KBM-7 (cell line): ENCODE results near the gene EFHC1.

Source experiments
- DNase-seq: peaks from one replicate; pipeline ENCODE4 v3.0.0-alpha.2; 2015
- in situ Hi-C: fragments of 300-500 bp; cut with MboI; formaldehyde crosslinking; loops from 2 replicates; pipeline ENCODE4 v1.14.3; 2020; ENCODE audit warnings: low sequenced_read_pairs, low pct_unique_long_range_greater_than_20kb, mixed read lengths

EFHC1 gene

DNA sequence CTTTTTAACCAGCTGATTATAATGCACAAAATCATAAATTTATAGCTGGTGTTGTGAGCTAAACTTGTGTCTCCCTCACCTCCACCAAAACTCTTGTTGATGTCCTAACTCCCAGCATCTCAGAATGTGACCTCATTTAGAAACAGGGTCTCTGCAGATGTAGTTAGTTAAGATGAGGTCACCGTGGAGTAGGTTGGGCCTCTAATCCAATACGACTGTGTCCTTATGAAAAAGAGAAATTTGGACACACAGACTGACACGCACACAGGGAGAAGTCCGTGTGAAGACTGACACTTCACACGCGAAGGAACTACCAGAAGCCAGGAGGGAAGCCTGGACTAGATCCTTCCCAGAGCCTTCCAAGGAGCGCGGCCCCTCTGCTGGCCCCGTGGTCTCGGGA is 110.2 kb downstream of the EFHC1 start:
- in situ Hi-C loops: no loop called here

DNA sequence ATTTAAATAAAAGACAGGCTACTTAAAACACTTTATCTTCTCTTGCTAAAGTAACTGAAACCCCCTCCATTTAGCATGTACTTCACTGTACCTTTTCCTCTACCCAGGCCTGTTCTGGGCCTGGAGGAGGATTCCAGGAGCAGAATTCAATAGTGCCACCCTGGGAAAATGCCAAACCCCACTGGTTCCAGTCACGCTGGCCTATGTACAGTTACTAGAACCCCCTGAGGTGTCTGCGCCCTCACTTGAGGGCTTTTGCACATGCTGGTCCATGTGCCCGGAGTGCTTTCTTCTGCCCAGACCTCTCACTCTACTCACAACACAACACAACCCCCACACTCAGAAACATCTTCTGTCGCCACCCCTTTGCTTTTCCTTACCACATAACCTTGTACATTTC is 111.3 kb downstream of the EFHC1 start:
- no peak for DNase-seq
- in situ Hi-C loops: no loop called here

More for the DNA sequence above, 110.2 kb downstream of the EFHC1 start:
- no peak for DNase-seq

DNA sequence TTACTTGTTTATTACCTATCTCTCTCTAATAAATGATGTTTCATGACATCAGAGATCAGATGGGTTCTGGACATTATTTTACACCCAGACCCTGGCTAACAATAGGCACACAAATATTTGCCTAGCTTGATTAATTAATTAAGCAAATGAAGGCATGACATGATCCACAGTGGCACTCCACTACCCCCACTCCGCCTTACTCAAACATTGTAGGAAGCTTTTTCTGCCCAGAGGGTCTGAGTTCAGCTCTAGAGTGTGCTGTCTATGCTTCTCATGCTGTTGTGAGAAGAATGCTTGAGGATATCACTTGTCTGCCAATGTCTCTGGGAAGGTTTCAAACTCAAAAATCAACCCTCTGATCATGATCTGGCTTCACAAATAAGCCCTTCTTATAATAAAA is 111.7 kb downstream of the EFHC1 start:
- no peak for DNase-seq

DNA sequence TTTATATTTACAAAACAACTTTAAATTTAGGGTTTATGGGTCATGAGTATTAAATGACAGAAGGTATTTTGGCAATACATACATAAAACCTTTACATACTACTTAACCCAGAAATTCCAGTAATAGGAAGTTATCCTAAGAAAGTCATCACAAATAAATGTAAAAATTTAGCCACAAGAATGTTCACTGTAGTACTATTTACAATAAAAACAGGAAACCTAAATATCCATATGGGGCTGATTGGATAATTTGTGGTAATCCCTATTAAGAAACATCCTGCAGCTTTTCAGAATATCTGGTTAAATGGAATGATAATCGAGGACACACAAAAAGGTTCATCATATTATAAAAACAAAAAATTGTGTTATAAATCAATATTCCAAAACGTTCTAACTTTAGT is 112.3 kb downstream of the EFHC1 start:
- DNase-seq: no peak
- in situ Hi-C loops: no loop called here

More for the DNA sequence above, 111.7 kb downstream of the EFHC1 start:
- in situ Hi-C loops: no loop called here

DNA sequence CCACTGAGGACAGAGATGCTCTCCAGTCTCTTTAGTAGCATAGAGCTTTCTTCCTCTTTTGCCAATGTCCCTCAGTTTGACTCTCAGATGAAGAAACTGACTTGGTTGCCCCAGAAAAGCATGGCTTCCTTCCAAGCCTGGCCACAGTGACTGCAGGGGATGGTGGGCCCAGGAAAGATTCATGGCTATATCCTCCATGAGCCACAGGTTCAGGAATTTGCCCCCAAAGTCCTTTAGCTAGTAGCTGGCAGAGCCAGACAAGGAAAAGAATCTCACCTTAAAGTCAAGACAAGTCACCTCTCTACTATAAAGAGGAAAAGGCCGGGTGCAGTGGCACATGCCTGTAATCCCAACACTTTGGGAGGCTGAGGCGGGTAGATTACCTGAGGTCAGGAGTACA is 113.3 kb downstream of the EFHC1 start:
- no peak for DNase-seq
- in situ Hi-C loops: no loop called here

DNA sequence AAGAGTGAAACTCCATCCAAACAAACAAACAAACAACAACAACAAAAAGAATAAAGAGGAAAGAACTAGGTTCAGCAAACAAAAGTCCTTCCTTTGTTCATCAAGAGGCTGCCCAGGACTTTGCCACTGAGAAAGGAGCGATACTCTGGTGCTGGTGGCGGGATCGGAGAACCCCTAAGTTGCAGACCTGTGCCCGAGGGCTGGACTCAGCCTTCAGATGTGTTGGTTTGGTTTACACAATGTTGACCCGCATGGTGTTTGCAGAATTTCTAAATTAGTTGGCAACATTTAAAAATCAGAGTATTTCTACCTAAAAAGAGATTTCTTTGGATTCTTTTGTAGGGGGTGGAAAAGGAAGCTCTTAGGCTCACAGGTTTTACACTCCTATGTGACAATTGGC is 114.2 kb downstream of the EFHC1 start:
- DNase-seq: no peak
- in situ Hi-C loops: no loop called here

DNA sequence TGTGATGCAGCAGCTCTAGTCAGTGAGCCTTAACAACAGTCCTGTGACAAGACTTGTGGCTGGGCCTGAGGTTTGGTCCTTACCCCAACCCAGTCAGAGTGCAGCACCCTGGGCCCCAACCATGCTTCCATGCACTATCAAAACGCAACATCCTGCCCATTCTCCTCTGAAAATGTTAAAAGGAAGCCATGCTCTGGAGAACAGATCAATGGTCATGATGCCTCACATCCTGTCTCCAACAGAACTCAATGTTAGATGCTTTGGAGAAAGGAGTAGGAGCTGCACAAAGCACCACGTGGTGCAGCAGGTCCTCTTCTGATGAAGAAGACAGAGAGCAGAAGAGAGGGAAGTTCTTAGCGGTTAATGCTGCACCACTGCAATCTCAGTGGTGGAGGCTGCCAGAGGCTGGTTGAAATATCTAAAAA is 114.8 kb downstream of the EFHC1 start:
- no peak for DNase-seq
- in situ Hi-C loops: no loop called here

DNA sequence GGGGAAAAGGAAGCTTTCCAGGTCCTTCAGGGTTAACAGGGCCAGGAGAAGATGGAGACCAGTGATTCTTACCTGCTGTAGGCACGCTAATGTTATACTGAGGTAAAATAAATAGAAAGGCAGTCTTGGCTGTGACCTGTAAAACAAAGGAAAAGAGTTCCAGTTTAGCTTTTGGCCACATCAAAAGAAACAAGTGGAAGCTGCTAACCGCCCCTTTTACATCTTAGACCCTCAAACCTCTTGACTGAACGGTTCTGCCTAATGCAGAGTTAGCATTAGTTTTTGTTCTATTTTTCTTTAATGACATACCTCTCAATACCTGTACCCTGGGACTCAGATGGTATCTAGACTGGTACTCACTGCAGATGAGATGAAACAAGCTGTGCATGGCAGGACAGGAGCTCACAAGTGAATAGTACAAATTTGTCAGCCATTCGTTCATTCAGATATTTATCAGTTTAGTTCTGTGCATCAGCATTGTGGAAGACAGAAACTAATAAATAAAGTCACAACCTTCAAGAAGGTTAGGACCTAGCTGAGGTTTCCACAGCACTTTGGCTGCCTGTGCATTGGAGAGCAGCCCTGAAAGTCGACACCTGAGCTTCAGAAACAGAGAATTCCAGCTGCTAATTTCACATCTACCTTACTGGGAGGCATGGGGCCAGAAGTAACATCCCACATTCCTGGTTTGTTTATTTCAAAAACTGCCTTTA is 115.7 kb downstream of the EFHC1 start:
- DNase-seq: no peak

DNA sequence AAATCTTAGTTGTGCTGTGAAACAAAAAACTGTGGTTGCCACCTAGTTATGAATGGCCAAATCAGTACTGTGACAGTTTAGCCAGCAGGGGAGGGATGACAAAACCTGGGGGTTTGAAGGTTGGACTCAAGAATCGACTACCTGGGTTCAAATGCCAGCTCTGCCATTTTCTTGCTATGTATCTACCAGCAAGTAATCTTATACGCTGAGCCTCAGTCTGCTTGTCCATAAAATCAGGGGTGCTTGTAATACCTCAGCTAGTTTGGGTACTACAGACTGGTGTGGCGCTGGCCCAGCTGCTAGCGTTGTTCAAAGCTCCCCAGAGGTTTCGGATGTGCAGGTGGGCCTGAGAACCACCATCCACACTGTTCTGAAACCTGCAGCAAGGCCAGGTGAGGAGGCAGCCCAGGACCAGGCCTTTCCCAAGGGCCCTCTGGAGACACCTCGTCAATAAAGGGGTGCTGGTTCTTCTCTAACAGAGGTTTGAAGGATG is 116.3 kb downstream of the EFHC1 start:
- in situ Hi-C loops: no loop called here
- DNase-seq: no peak

More for the DNA sequence above, 115.7 kb downstream of the EFHC1 start:
- in situ Hi-C loops: no loop called here

DNA sequence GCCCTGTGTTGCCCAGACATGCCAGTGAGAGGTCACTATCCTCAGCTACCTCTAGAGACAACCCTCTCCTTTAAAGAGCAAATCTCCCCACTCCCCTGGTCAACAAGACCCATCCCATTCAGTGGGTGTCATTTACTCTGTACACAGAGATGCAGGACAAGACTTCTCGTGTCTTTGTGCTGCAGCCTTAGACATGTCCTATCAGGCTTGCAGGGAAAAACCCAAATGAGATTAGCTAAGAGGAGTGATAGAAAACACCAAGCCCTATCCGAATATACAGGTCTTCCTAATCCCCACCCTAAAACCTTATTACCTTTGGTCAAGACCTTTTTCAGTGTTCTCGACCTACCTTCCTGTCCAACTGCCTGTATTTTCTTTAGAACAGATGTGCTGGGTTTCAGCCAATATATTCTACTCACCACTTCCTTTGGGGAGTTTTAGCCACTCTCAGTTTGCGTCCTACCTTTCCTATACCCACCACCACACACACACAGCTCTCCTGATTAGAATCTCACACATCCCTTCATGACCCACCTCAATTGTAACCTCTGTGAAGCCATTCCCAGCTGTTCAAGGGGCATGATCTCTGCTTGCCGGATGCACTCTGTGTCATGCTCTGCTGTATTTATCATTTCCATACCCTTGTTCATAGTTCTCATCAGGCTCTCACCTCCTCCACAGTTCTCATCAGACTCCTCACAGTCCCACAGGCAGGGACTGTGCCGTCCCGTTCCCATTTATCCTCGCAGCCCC is 117.0 kb downstream of the EFHC1 start:
- in situ Hi-C loops: no loop called here
- peak; percentile 62 for DNase-seq

DNA sequence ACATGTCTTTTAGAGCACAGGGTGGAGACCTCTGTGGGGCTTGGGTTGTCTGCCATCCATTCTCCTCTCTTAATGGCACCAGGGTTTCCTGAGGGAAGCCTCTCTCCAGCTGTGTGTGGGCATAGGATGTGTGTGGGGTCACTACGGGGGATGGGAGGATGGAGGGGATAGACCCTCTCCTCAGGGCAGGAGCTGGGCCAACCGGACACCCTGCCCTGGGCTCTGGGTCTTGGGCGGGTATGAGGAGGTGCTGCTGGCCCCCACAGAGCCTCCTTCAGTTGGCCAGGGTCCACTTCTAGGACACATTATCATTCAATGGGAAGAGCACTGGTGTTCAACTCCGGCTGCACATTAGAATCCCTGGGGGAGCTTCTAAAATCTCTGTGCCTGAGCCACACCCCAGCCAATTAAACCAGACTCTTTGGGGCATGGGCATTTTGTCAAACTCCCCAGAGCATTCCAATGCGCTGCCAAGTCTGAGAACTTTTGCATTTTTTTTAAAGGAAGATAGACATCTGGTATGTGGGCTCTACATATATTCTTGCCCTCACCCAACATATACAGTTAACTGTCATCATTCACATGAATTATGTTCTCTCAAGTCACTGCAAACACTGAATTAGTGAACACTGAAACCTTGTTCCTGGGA is 118.2 kb downstream of the EFHC1 start:
- no peak for DNase-seq
- in situ Hi-C loops: no loop called here

DNA sequence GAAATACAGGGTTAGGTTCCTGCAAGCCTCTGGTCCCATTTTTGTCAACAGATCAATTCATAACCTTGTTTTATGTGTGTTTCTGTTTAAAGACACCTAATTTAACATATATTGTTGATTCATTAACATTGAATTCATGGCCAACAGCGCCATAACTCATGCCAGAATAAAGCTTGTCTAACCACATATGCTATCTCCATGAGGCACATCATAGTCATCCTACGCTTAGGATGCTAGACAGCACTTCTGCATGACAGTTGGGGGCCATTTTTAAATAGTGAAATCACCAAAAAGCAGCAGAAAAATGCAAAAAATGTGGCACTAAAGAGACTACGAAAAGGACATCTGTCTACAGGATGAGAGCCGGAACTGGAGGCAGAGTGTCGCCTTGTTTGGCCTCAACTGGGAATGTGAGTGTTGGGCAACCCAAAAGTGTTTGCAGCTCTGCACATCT is 118.8 kb downstream of the EFHC1 start:
- in situ Hi-C loops: no loop called here
- DNase-seq: no peak

DNA sequence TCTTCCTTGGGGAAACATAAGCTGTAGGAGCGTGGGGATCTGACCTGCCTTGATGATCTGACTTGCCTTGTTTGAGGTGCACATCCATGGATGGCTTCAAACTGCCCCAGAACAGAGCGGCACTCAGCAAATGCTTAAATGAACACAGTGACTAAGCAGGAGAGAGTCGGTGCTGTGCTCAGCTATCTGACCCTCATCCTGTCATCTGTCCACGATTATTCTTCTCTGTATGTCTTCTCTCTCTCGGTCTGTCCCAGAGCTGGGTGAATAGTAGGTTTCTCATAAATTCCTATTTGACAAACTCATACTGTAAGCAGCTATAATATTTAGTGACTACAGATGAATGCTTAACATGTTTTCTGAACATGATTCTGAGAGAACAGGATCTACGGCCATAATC is 119.5 kb downstream of the EFHC1 start:
- no peak for DNase-seq
- in situ Hi-C loops: no loop called here

DNA sequence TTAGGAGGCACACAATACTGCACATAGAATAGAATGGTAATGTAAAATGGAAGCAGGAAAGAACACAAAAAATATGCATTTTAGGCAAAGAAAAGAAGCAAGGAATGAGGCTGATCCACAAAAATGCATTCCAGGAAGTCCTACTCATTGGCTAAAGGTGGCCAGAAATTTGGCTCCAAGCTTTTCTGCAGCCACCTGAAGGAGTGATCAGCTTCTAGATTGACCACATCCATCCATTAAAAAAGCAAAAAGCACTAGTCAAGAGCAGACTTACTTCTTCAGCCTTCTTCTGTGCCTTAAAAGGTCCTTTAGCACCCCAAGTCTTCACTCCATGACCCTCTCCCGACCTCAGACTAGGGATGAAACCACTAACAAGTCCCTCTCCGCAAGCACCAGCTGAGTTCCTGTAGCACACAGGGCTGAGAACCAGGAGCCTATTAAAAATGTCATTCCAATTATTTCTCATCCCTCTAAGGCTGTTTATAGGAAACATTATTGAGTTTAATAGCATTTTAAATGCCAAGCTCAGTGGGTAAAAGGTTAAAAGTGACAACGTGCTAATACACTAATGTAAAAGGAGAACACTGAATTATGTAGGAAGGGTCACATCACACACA is 120.3 kb downstream of the EFHC1 start:
- in situ Hi-C loops: no loop called here
- DNase-seq: no peak

DNA sequence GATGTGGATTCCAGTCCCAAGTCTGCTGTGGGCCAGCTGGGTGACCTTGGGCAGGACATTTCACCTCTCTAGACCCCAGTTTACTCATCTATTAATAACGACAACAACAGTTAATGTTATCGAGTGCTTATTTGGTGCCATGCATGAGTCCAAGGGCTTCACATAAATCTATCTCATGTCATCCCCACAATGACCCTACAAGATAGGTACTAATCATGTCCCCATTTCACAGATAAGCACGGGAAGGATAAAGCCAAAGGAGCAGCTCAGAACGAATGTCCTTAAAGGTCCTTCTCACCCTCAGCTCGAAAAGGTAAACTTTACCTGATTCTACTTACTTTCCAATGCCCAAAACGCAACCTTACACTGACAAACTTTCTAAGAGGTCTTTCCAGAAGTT is 121.0 kb downstream of the EFHC1 start:
- no peak for DNase-seq
- in situ Hi-C loops: no loop called here

DNA sequence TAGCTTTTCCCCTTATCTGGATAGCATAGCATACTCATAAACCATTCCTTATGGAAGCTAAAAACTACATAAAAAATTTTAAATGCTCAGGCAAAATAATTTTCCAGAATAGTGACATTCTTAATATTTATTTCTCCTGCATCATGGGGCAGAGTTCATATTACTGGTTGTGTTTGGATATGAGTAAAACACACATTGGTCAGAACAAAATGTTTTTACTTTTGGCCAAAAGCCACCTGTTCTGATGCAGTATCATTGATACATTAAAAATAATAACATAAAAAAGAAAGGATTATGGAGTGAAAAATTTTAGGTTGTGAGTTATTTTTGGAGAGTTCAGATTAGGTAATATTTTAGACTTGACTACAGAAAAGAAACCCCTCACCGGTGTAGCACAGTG is 123.1 kb downstream of the EFHC1 start:
- in situ Hi-C loops: no loop called here
- no peak for DNase-seq

DNA sequence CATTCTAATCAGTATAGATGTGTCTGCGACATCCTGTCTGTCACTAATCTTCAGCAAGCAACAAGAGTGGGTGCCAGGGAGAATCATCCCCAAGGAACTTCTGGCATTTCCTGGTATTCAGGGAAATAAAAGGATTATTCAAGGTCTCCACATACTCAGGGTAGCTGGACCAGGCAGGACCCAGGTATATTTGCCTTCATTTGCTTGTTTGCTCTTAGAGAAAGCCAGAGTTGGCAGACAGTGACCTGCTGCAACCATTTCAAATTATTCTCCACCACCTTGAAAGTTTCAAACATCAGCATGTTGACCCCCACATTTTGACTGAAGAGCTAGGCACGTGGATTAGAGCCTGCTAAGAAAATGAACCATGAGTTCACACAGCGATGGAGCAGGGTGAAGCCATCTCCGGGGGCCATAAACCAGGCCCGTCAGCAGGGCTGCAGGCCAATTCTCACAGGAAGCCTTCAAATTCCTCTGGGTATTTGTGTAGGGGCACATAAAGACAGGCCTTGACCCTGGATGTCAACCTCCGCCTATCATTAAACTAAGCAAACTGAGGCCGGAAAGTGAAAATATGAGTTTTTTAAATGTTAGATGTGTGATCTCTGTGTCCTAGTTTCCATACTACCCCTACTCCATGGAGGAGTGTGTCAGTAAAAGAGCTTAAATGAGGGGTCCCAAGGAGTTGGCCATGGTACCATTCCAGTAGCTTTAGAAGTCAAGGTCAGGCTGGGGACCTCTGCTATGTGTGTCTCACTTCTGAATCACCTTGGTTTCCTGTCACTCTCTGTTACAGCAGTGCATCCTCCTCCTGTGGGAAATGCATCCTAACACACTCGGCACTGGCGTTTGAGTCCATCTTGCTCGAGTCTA is 123.8 kb downstream of the EFHC1 start:
- DNase-seq: no peak
- in situ Hi-C loops: no loop called here

DNA sequence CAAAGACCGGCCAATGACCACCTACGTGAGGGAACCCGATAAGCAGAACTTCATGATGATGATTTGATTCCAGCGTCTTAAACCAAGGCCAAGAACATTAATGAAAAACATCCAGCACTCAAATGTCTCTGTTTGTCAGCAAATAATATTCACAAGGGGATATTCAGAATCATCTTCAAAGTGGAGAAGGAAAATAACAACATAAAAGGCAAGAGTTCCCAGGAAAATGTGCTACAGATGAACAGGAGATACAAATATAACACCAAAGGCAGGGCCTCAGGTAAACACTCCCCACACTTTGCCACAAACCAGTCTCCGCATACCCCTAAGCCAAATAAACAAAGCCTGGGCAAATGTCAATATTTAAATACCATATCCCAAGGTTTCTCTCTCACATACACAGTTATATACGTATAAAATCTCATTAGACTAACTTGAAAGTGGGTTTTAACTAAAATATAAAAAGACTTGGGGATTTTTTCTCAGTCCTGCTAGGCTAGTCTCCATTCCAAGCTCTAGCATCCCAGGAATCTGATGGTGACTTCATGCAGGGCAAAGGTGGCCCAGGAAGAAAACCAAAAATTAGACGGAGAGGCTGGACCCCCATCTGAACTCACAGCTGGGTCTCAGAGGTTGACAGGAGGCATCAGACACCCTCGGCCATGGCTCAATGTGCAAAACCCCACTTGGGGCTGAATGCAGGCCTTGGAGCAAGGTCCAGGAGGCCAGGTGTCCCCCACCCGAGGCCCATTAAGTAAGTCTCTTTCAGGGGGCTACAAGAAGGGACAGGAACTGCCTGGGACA is 124.7 kb downstream of the EFHC1 start:
- DNase-seq: no peak
- in situ Hi-C loops: no loop called here
